K562 (cell line): Measurements from ENCODE around the gene MMEL1. TPM values are rescaled to one million over a fixed set of nuclear protein-coding genes. Genes with fewer than 3 reads are reported as not detected.
A peak's percentile ranks its signal among the peaks of the same experiment; 100 is the strongest.
"Not testable (repeated sequence)": the region's sequence is repeated elsewhere in the genome, so short reads cannot be mapped to it uniquely, and the experiment has no call there.

Source experiments
- ATAC-seq: fragments of 200-7000 bp; cut with Tn5 transposase; 3 replicates; pipeline ENCODE4 v1.9.1; 2020; ENCODE audit warnings: moderate library complexity
- BruUV-seq: library from RNA; stranded (reverse); fragments of 400-500 nt; replicated peaks from 2 replicates; lab custom pipeline; 2021; lab: Mats Ljungman, UMichigan
- CTCF ChIA-PET: fragments of 300-600 bp; formaldehyde crosslinking; extraction: SDS; loops from one replicate; lab custom pipeline; 2021; ENCODE audit warnings: low intra/inter-chr PET ratio; lab: Yijun Ruan, JAX
- POLR2A ChIA-PET: fragments of 300-600, 350-650 bp; sonication (Branson Sonifier 250); formaldehyde crosslinking; extraction: SDS; loops from one replicate; lab custom pipeline; 2021; ENCODE audit warnings: antibody characterized with exemption, inconsistent platforms; lab: Yijun Ruan, JAX
- DNase-seq, 4 experiments: peaks; one replicate each; pipeline versions ENCODE4 v3.0.0 to v3.0.0-alpha.2; 2011 to 2018; ENCODE audit warnings: low spot score in 3 of 4, mixed read lengths in 3 of 4; ENCODE audit errors: extremely low read depth in 1 of 4
- FAIRE-seq: peaks from 2 replicates; lab custom pipeline; 2011; peaks lifted over from hg19 to GRCh38; lab: Jason Lieb, UNC
- H2AFZ ChIP-seq: 2 replicates; pipeline ENCODE4 v1.6.0; 2011; ENCODE audit warnings: low read depth, low read length, control low read depth, inconsistent platforms
- H3K27ac ChIP-seq: fragments of 200-600 bp; 3 replicates; pipeline ENCODE4 v1.8.0; 2011; ENCODE audit warnings: low read depth, mild to moderate bottlenecking, control low read depth, inconsistent platforms, low read length, moderate library complexity, mixed read lengths; ENCODE audit errors: extremely low read depth
- H3K27me3 ChIP-seq, 2 experiments: fragments of 300-600 bp in 1 of 2; 2 replicates in 1 of 2; 3 replicates in 1 of 2; pipeline versions ENCODE4 v1.6.0 to v1.8.0; 2011; ENCODE audit warnings: inconsistent platforms in 2 of 2, low read length in 2 of 2, mild to moderate bottlenecking in 1 of 2, mixed read lengths in 1 of 2, moderate library complexity in 1 of 2; ENCODE audit not compliant: control insufficient read depth in 2 of 2, insufficient read depth in 2 of 2
- H3K36me3 ChIP-seq: fragments of 300-600 bp; 3 replicates; pipeline ENCODE4 v1.8.0; 2011; ENCODE audit warnings: mild to moderate bottlenecking, low read length, inconsistent platforms; ENCODE audit not compliant: control insufficient read depth, insufficient read depth
- H3K4me1 ChIP-seq, 2 experiments: fragments of 200-600 bp in 1 of 2; replicated peaks in 1 of 2; 2 replicates in 1 of 2; 3 replicates in 1 of 2; pipeline versions ENCODE4 v1.5.1 to v1.8.0; 2011; ENCODE audit warnings: inconsistent platforms in 2 of 2, low read length in 2 of 2, mild to moderate bottlenecking in 1 of 2, mixed read lengths in 1 of 2, moderate library complexity in 1 of 2; ENCODE audit not compliant: control insufficient read depth in 2 of 2, insufficient read depth in 2 of 2
- H3K4me2 ChIP-seq: 2 replicates; pipeline ENCODE4 v1.6.1; 2011; ENCODE audit warnings: low read length, control low read depth, inconsistent platforms, mixed read lengths; ENCODE audit not compliant: insufficient read depth
- H3K4me3 ChIP-seq: fragments of 200-600 bp; sonication (generic), shearing (Covaris generic); 2 replicates; pipeline ENCODE4 v1.5.1; 2016; ENCODE audit warnings: control low read depth, inconsistent platforms
- H3K79me2 ChIP-seq: fragments of 200-600 bp; 3 replicates; pipeline ENCODE4 v1.8.0; 2011; ENCODE audit warnings: low read length, inconsistent platforms; ENCODE audit not compliant: control insufficient read depth, insufficient read depth
- H3K9ac ChIP-seq, 2 experiments: 2 replicates each; pipeline versions ENCODE4 v1.6.0 to v1.6.1; 2011; ENCODE audit warnings: low read depth in 2 of 2, low read length in 2 of 2, control low read depth in 1 of 2, inconsistent platforms in 1 of 2, mild to moderate bottlenecking in 1 of 2, mixed read lengths in 1 of 2; ENCODE audit not compliant: insufficient read depth in 1 of 2
- H3K9me1 ChIP-seq: one replicate; pipeline ENCODE4 v1.6.0; 2011; ENCODE audit warnings: inconsistent platforms, mild to moderate bottlenecking, low read length, moderate library complexity; ENCODE audit not compliant: control insufficient read depth, insufficient read depth
- H3K9me3 ChIP-seq: replicated peaks from 2 replicates; pipeline ENCODE4 v1.5.1; 2011; ENCODE audit warnings: low read depth, low read length, inconsistent platforms; ENCODE audit not compliant: control insufficient read depth, insufficient read depth
- H4K20me1 ChIP-seq: replicated peaks from 2 replicates; pipeline ENCODE4 v1.6.1; 2011; ENCODE audit warnings: low read length, inconsistent platforms, mixed read lengths; ENCODE audit not compliant: control insufficient read depth, insufficient read depth
- RERE ChIP-seq: sonication (generic); formaldehyde crosslinking; IDR thresholded peaks from 2 replicates; pipeline ENCODE4 v1.8.0; 2023; ENCODE audit warnings: missing genetic modification reagents, mild to moderate bottlenecking, borderline replicate concordance
- ZBTB26 ChIP-seq: fragments of 450-650 bp; formaldehyde crosslinking; IDR thresholded peaks from 2 replicates; pipeline ENCODE4 v1.4.0; 2022; ENCODE audit warnings: missing genetic modification characterization
- WGBS: fragments of 100-300 bp; shearing (Covaris generic); methylation state at CpG from one replicate; pipeline ENCODE4 v1.1.6; 2016; ENCODE audit warnings: low coverage, mixed read lengths; ENCODE audit not compliant: insufficient coverage; ENCODE audit errors: missing lambda C conversion rate; 5-methylcytosine and 5-hydroxymethylcytosine counted together
- in situ Hi-C: fragments of 300-500 bp; cut with MboI; formaldehyde crosslinking; loops from 4 replicates; pipeline ENCODE4 v1.15.0; 2018; ENCODE audit warnings: inconsistent platforms, mixed read lengths
- intact Hi-C: fragments of 100-400 bp; cut with micrococcal nuclease; formaldehyde crosslinking; loops from 2 replicates; pipeline ENCODE4 v1.14.2; 2022
- polyA plus RNA-seq, 8 experiments: library from polyadenylated mRNA; depleted of rRNA in 4 of 8; stranded (reverse) in 5 of 8; unstranded in 3 of 8; fragments of >200 nt; fragmentation: Nextera tagmentation in 2 of 8; fragmentation: Illumina TruSeq in 1 of 8; extraction: Ambion mirVana in 2 of 8; extraction: Trizol in 1 of 8; gene quantifications; 2 replicates each; pipeline versions ENCODE4 v1.2.1 to v1.2.3, GENCODE V29; 2011 to 2014; ENCODE audit warnings: inconsistent platforms in 1 of 8, missing spikeins in 1 of 8
- total RNA-seq, 7 experiments: library from RNA; depleted of rRNA in 6 of 7; stranded (reverse); fragments of >200 nt in 6 of 7; fragmentation: Illumina TruSeq in 2 of 7; extraction: Trizol in 2 of 7; gene quantifications; 2 replicates each; pipeline versions ENCODE4 v1.2.1 to v1.2.3, GENCODE V29; 2011 to 2021; ENCODE audit warnings: low replicate concordance in 1 of 7

MMEL1 gene
- total and polyA plus RNA-seq, 9 of the 15 experiments (the other 6 are each of a cell fraction or from before 2014, with no cell fraction given): not detected

GRCh38 chr1:2578758-2579118 lies 54.1 kb downstream of the MMEL1 start:
- Histone ChIP-seq H4K20me1 (no peaks in the 10 kb centered on the region), H3K9me3 (peaks cover 2% of the 10 kb centered on the region; the same call in 1 of the 2 replicates), H3K9me1 (no peaks in the 10 kb centered on the region), H3K79me2 (no peaks in the 10 kb centered on the region), H3K4me1 (peaks cover 14 to 31% of the 10 kb centered on the region in 2 experiments; a peak in 4 of 5 replicates), H3K9ac (no peak overlapping the region), H3K4me3 (no peak overlapping the region), H2AFZ (peak overlapping the region; percentile 83), H3K4me2 (no peak overlapping the region), H3K36me3 (no peaks in the 10 kb centered on the region), H3K27ac (no peak overlapping the region), H3K27me3 (peaks cover 21 to 40% of the 10 kb centered on the region in 2 experiments)
- FAIRE-seq: no peak
- ATAC-seq: no peak
- BruUV-seq: no TSS peak
- WGBS: 35% methylated on average over 4 of the region's 4 CpGs
- ChIA-PET POLR2A (no interaction called here), CTCF (interaction anchor here (0.6 to 0.7 kb wide), 2 partner anchors 164 to 432 kb away, joined by 3 read pairs; no protein-coding TSS in a partner anchor)
- intact Hi-C loops (no loop called here), in situ Hi-C loops (no loop called here)
- TF ChIP-seq RERE (CRISPR knock-in tag) (no peak), ZBTB26 (CRISPR knock-in tag) (0 out of 2 replicates have a peak, but pooled peaks have one; percentile 47)
- DNase-seq: no peak

- in situ Hi-C loops, CTCF ChIA-PET, H3K9me3 ChIP-seq, BruUV-seq, intact Hi-C loops, H3K79me2 ChIP-seq, H3K27ac ChIP-seq, H4K20me1 ChIP-seq, ATAC-seq, FAIRE-seq, H3K4me3 ChIP-seq, H3K9me1 ChIP-seq, H3K9ac ChIP-seq, DNase-seq, H3K4me2 ChIP-seq, H2AFZ ChIP-seq, H3K36me3 ChIP-seq: not testable (repeated sequence)
- POLR2A ChIA-PET: interaction anchor here (0.6 kb wide), 1 partner anchor 31 kb away, joined by 3 read pairs; no protein-coding TSS in a partner anchor
- H3K4me1 ChIP-seq: peaks cover 11 to 27% of the 10 kb centered on the region in 2 experiments; a peak in 4 of 5 replicates
- peaks cover 29 to 48% of the 10 kb centered on the region in 2 experiments for H3K27me3 ChIP-seq
- WGBS: 51% methylated on average over 10 of the region's 23 CpGs
Observed at GRCh38 chr1:2577565-2578075, 55.2 kb downstream of the MMEL1 start.
